Neural cell (in vitro differentiated cells): ENCODE results near the gene CFHR2. TPM values are rescaled to one million over a fixed set of nuclear protein-coding genes. Genes with fewer than 3 reads are reported as not detected.

ENCODE experiments used
- H2AFZ ChIP-seq: fragments of 200-600, 300-800 bp; sonication (generic), shearing (Covaris generic); 2 replicates; pipeline ENCODE4 v1.6.0; 2014; ENCODE audit warnings: low read depth, mild to moderate bottlenecking, antibody characterized with exemption, low read length, moderate library complexity
- H3F3A ChIP-seq: fragments of 200-600 bp; shearing (Covaris generic); 2 replicates; pipeline ENCODE4 v1.6.1; 2016; ENCODE audit warnings: mild to moderate bottlenecking, moderate library complexity, mixed read lengths, antibody characterized with exemption, low read length; ENCODE audit not compliant: insufficient read depth, poor library complexity, severe bottlenecking
- H3K27ac ChIP-seq: fragments of 200-600, 300-800 bp; sonication (generic), shearing (Covaris generic); 2 replicates; pipeline ENCODE4 v1.5.1; 2014; ENCODE audit warnings: mild to moderate bottlenecking, low read length, moderate library complexity
- H3K27me3 ChIP-seq: fragments of 300-800, 200-600 bp; sonication (generic), shearing (Covaris generic); 2 replicates; pipeline ENCODE4 v1.6.0; 2014; ENCODE audit warnings: mild to moderate bottlenecking, low read depth, low read length, moderate library complexity; ENCODE audit not compliant: insufficient read depth
- H3K36me3 ChIP-seq: fragments of 300-800, 200-600 bp; sonication (generic), shearing (Covaris generic); 2 replicates; pipeline ENCODE4 v1.5.1; 2014; ENCODE audit warnings: mild to moderate bottlenecking, antibody characterized with exemption, low read length, moderate library complexity; ENCODE audit not compliant: insufficient read depth
- H3K4me2 ChIP-seq: fragments of 300-800, 200-600 bp; sonication (generic), shearing (Covaris generic); 2 replicates; pipeline ENCODE4 v1.6.0; 2014; ENCODE audit warnings: mild to moderate bottlenecking, low read length
- H3K4me3 ChIP-seq: fragments of 300-800, 200-600 bp; sonication (generic), shearing (Covaris generic); 2 replicates; pipeline ENCODE4 v1.5.1; 2014; ENCODE audit warnings: mild to moderate bottlenecking, low read length, moderate library complexity
- H3K79me2 ChIP-seq: fragments of 200-600 bp; shearing (Covaris generic); replicated peaks from 2 replicates; pipeline ENCODE4 v1.6.0; 2014; ENCODE audit warnings: mild to moderate bottlenecking, low read length, moderate library complexity; ENCODE audit not compliant: insufficient read depth
- H3K9ac ChIP-seq: fragments of 300-800, 200-600 bp; sonication (generic), shearing (Covaris generic); 2 replicates; pipeline ENCODE4 v1.6.1; 2016; ENCODE audit warnings: mild to moderate bottlenecking, low read length, mixed read lengths
- H3K9me2 ChIP-seq: fragments of 200-600 bp; shearing (Covaris generic); 2 replicates; pipeline ENCODE4 v1.6.1; 2016; ENCODE audit warnings: mild to moderate bottlenecking, low read length, mixed read lengths; ENCODE audit not compliant: insufficient read depth
- H3K9me3 ChIP-seq: fragments of 200-600, 300-800 bp; sonication (generic), shearing (Covaris generic); 2 replicates; pipeline ENCODE4 v1.6.1; 2016; ENCODE audit warnings: mild to moderate bottlenecking, mixed run types, low read length, moderate library complexity, mixed read lengths
- H4K20me1 ChIP-seq: fragments of 200-600 bp; shearing (Covaris generic); 2 replicates; pipeline ENCODE4 v1.6.1; 2016; ENCODE audit warnings: mild to moderate bottlenecking, mixed run types; ENCODE audit not compliant: insufficient read depth
- EP300 ChIP-seq: fragments of 450-650 bp; conservative IDR thresholded peaks from 2 replicates; pipeline ENCODE4 v1.6.1; 2014; ENCODE audit warnings: antibody characterized with exemption, mild to moderate bottlenecking, moderate library complexity; ENCODE audit not compliant: poor library complexity, severe bottlenecking
- EZH2 ChIP-seq: fragments of 200-600, 300-800 bp; shearing (Covaris generic), sonication (generic); IDR thresholded peaks from 2 replicates; pipeline ENCODE4 v1.6.1; 2014; ENCODE audit warnings: antibody characterized with exemption, low read length, borderline replicate concordance, mild to moderate bottlenecking; ENCODE audit not compliant: insufficient read depth, poor library complexity, severe bottlenecking
- MXI1 ChIP-seq: fragments of 450-650 bp; conservative IDR thresholded peaks from 2 replicates; pipeline ENCODE4 v1.6.1; 2014; ENCODE audit warnings: antibody characterized with exemption, mild to moderate bottlenecking; ENCODE audit not compliant: poor library complexity, severe bottlenecking
- POLR2AphosphoS5 ChIP-seq: IDR thresholded peaks from 2 replicates; pipeline ENCODE4 v1.6.1; 2012
- RAD21 ChIP-seq: fragments of 450-650 bp; conservative IDR thresholded peaks from 2 replicates; pipeline ENCODE4 v1.6.1; 2014; ENCODE audit warnings: antibody characterized with exemption, mild to moderate bottlenecking, moderate library complexity
- SMC3 ChIP-seq: fragments of 450-650 bp; conservative IDR thresholded peaks from 2 replicates; pipeline ENCODE4 v1.6.1; 2014; ENCODE audit warnings: antibody characterized with exemption, mild to moderate bottlenecking, moderate library complexity; ENCODE audit not compliant: poor library complexity
- TAF1 ChIP-seq: IDR thresholded peaks from 2 replicates; pipeline ENCODE4 v1.6.1; 2012; ENCODE audit warnings: low read depth
- polyA plus RNA-seq: library from polyadenylated mRNA; depleted of rRNA; stranded (reverse); fragments of >200 nt; gene quantifications from 2 replicates; pipeline ENCODE4 v1.2.3, GENCODE V29; 2014
- TF ChIP-seq, protein P1 (sequence below): IDR thresholded peaks from 2 replicates; pipeline ENCODE4 v1.6.1; 2012; ENCODE audit warnings: borderline replicate concordance
- TF ChIP-seq, protein P2 (sequence below): fragments of 450-650 bp; IDR thresholded peaks from 2 replicates; pipeline ENCODE4 v1.5.1; 2014; ENCODE audit warnings: antibody characterized with exemption, mild to moderate bottlenecking, moderate library complexity; ENCODE audit not compliant: poor library complexity, severe bottlenecking

Gene CFHR2
- polyA plus RNA-seq, 1 donor from 2014 or later = not detected

DNA sequence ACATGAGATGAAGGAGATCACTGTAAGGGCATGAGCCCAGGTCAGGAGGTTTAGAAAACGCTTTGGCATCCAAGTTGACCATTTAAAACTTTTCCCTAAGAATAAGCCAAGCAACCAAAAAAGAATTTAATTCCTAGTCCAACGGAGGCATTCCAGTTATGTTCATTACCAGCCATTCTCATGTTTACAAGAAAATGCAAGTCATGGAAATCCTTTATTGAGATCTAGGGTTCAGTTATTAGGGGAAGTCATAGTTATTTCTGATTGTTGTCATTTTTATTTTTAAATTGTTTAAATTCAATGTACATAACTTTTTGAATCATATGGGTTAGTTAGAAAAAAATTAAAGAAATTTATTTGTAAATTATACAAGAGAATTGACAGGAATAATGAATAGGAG is 58.3 kb downstream of the CFHR2 start:
- Histone ChIP-seq H3K27ac (no peak overlapping the region), H3K9me3 (no peaks in the 10 kb centered on the region), H3K79me2 (no peaks in the 10 kb centered on the region), H3F3A (no peaks in the 10 kb centered on the region), H3K9me2 (no peaks in the 10 kb centered on the region), H2AFZ (no peak overlapping the region), H3K9ac (no peak overlapping the region), H4K20me1 (no peaks in the 10 kb centered on the region), H3K36me3 (no peaks in the 10 kb centered on the region), H3K4me2 (no peak overlapping the region), H3K27me3 (no peaks in the 10 kb centered on the region), H3K4me3 (no peak overlapping the region)
- TF ChIP-seq POLR2AphosphoS5 = no peak
- TF ChIP-seq, protein P1, sequence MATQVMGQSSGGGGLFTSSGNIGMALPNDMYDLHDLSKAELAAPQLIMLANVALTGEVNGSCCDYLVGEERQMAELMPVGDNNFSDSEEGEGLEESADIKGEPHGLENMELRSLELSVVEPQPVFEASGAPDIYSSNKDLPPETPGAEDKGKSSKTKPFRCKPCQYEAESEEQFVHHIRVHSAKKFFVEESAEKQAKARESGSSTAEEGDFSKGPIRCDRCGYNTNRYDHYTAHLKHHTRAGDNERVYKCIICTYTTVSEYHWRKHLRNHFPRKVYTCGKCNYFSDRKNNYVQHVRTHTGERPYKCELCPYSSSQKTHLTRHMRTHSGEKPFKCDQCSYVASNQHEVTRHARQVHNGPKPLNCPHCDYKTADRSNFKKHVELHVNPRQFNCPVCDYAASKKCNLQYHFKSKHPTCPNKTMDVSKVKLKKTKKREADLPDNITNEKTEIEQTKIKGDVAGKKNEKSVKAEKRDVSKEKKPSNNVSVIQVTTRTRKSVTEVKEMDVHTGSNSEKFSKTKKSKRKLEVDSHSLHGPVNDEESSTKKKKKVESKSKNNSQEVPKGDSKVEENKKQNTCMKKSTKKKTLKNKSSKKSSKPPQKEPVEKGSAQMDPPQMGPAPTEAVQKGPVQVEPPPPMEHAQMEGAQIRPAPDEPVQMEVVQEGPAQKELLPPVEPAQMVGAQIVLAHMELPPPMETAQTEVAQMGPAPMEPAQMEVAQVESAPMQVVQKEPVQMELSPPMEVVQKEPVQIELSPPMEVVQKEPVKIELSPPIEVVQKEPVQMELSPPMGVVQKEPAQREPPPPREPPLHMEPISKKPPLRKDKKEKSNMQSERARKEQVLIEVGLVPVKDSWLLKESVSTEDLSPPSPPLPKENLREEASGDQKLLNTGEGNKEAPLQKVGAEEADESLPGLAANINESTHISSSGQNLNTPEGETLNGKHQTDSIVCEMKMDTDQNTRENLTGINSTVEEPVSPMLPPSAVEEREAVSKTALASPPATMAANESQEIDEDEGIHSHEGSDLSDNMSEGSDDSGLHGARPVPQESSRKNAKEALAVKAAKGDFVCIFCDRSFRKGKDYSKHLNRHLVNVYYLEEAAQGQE = no peak
- TF ChIP-seq, protein P2, sequence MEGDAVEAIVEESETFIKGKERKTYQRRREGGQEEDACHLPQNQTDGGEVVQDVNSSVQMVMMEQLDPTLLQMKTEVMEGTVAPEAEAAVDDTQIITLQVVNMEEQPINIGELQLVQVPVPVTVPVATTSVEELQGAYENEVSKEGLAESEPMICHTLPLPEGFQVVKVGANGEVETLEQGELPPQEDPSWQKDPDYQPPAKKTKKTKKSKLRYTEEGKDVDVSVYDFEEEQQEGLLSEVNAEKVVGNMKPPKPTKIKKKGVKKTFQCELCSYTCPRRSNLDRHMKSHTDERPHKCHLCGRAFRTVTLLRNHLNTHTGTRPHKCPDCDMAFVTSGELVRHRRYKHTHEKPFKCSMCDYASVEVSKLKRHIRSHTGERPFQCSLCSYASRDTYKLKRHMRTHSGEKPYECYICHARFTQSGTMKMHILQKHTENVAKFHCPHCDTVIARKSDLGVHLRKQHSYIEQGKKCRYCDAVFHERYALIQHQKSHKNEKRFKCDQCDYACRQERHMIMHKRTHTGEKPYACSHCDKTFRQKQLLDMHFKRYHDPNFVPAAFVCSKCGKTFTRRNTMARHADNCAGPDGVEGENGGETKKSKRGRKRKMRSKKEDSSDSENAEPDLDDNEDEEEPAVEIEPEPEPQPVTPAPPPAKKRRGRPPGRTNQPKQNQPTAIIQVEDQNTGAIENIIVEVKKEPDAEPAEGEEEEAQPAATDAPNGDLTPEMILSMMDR = no peak
- TF ChIP-seq MXI1 = no peak
- TF ChIP-seq EZH2 = no peak
- no peak for TF ChIP-seq TAF1
- TF ChIP-seq RAD21 = no peak
- no peak for TF ChIP-seq SMC3
- no peak for TF ChIP-seq EP300

DNA sequence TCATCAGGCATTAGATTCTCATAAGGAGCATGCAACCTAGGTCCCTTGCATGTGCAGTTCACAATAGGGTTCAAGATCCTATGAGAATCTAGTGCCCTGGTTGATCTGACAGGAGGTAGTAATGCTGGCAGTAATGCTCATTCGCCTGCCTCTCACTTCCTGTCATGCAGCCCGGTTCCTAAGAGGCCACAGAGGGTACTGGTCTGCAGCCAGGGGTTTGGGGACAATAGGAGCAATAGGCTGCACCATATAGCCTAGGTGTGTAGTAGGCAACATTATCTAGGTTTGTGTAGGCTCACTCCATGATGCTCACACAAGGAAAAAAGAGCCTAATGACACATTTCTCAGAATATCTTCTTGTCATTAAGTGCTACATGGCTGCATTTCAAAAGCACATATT is 59.6 kb downstream of the CFHR2 start:
- Histone ChIP-seq H3K9ac (no peak overlapping the region), H3K27me3 (no peaks in the 10 kb centered on the region), H3K4me2 (no peak overlapping the region), H2AFZ (no peak overlapping the region), H3K9me2 (no peaks in the 10 kb centered on the region), H3K9me3 (no peaks in the 10 kb centered on the region), H3F3A (no peaks in the 10 kb centered on the region), H3K4me3 (no peak overlapping the region), H4K20me1 (no peaks in the 10 kb centered on the region), H3K79me2 (no peaks in the 10 kb centered on the region), H3K27ac (no peak overlapping the region), H3K36me3 (no peaks in the 10 kb centered on the region)
- no peak for TF ChIP-seq SMC3
- no peak for TF ChIP-seq RAD21
- no peak for TF ChIP-seq EP300
- no peak for TF ChIP-seq TAF1
- TF ChIP-seq MXI1 = no peak
- no peak for TF ChIP-seq EZH2
- TF ChIP-seq POLR2AphosphoS5 = no peak
- TF ChIP-seq, protein P1 = no peak
- TF ChIP-seq, protein P2 = no peak
